Loucy (cell line): ENCODE results near the gene PAX7.

Source experiments
- CTCF ChIP-seq: fragments of 200-600 bp; sonication (generic); conservative IDR thresholded peaks from 2 replicates; pipeline ENCODE4 v1.5.1; 2014; ENCODE audit warnings: mild to moderate bottlenecking, antibody characterized with exemption, low read length
- EZH2phosphoT487 ChIP-seq: fragments of 200-600 bp; IDR thresholded peaks from 2 replicates; pipeline ENCODE4 v1.6.1; 2018; ENCODE audit warnings: antibody characterized with exemption, mild to moderate bottlenecking, moderate library complexity, borderline replicate concordance

- TF ChIP-seq CTCF (no peak), EZH2phosphoT487 (no peak)
Observed at GRCh38 chr1:18764362-18764761, 133.7 kb downstream of the PAX7 start.
